Muscle of leg (tissue), 11 donors: ENCODE data around the gene DCLK3. TPM values are rescaled to one million over a fixed set of nuclear protein-coding genes. Genes with fewer than 3 reads are reported as not detected.
A peak's percentile ranks its signal among the peaks of the same experiment; 100 is the strongest.

Experiments used
- DNase-seq: peaks from one replicate; pipeline ENCODE4 v3.0.0; 2013
- H3K27ac ChIP-seq: one replicate; pipeline ENCODE4 v1.5.1; 2013; ENCODE audit warnings: mild to moderate bottlenecking, low read length, control low read depth
- H3K27me3 ChIP-seq: one replicate; pipeline ENCODE4 v1.6.1; 2013; ENCODE audit warnings: low read length; ENCODE audit not compliant: control insufficient read depth, insufficient read depth
- H3K36me3 ChIP-seq: one replicate; pipeline ENCODE4 v1.6.1; 2013; ENCODE audit warnings: low read length; ENCODE audit not compliant: control insufficient read depth, insufficient read depth
- H3K4me1 ChIP-seq: one replicate; pipeline ENCODE4 v1.6.1; 2013; ENCODE audit warnings: low read length; ENCODE audit not compliant: control insufficient read depth, insufficient read depth
- H3K4me3 ChIP-seq: one replicate; pipeline ENCODE4 v1.5.1; 2013; ENCODE audit warnings: low read length, control low read depth
- H3K9me3 ChIP-seq: replicated peaks from 2 replicates; pipeline ENCODE4 v1.6.1; 2013; ENCODE audit warnings: low read depth, low read length; ENCODE audit not compliant: control insufficient read depth
- WGBS: methylation state at CpG from one replicate; pipeline ENCODE4 v1.1.5; 2013; ENCODE audit warnings: missing lambda C conversion rate; ENCODE audit not compliant: insufficient coverage; 5-methylcytosine and 5-hydroxymethylcytosine counted together
- polyA plus RNA-seq, 8 donors: library from polyadenylated mRNA; unstranded; fragments of 120-200 nt; gene quantifications; one replicate each; pipeline versions ENCODE4 v1.2.1 to v1.2.3, GENCODE V29; 2013; ENCODE audit warnings: inconsistent platforms in 1 of 8, low replicate concordance in 1 of 8; ENCODE audit not compliant: insufficient read length in 8 of 8, insufficient read depth in 1 of 8
- total RNA-seq: library from RNA; stranded (reverse); fragments of 120-200 nt; gene quantifications from one replicate; pipeline ENCODE4 v1.2.4, GENCODE V29; 2013

Gene DCLK3
- total and polyA plus RNA-seq, 9 donors, result 1.4 to 2.8 (median 2.5) TPM

GRCh38 chr3:36795622-36796021 is 31.3 kb upstream of the DCLK3 start:
- Histone ChIP-seq H3K36me3 (no peaks in the 10 kb centered on the region), H3K27ac (peak overlapping the region; percentile 22), H3K9me3 (no peaks in the 10 kb centered on the region), H3K4me3 (no peak overlapping the region), H3K27me3 (no peaks in the 10 kb centered on the region), H3K4me1 (no peaks in the 10 kb centered on the region)
- no peak for DNase-seq
- 67% methylated on average over 1 of the region's 1 CpG for WGBS

DNA sequence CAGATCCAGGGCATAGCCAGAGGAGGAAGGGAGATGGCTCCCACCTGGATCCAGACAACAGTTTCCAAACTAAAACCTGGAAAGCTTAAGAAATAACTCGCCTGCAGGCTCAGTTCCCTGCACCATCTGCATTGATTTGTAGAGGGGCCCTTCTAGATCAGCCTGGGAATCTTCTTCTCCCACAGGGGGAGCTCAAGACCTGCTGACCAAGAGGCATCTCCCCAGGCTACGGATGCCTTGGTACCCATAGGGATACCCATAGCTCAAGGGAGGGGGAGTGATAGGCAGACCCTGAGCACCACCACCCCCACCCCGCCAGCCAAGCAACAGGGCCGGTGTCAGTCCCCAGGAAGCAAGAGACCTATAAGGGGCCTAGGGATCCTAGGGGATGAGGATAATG is 28.0 kb upstream of the DCLK3 start:
- no peak for DNase-seq
- Histone ChIP-seq H3K36me3 (no peaks in the 10 kb centered on the region), H3K9me3 (no peaks in the 10 kb centered on the region), H3K27ac (no peak overlapping the region), H3K27me3 (no peaks in the 10 kb centered on the region), H3K4me3 (no peak overlapping the region), H3K4me1 (no peaks in the 10 kb centered on the region)
- no CpG with 5 or more reads among the region's 4 CpGs for WGBS

- no peak for DNase-seq
- 85% methylated on average over 3 of the region's 6 CpGs for WGBS
Measured at GRCh38 chr3:36790765-36791164, 26.4 kb upstream of the DCLK3 start.

GRCh38 chr3:36786921-36787890 is 22.9 kb upstream of the DCLK3 start:
- Histone ChIP-seq H3K36me3 (no peaks in the 10 kb centered on the region), H3K27me3 (no peaks in the 10 kb centered on the region), H3K27ac (no peak overlapping the region), H3K4me3 (no peak overlapping the region), H3K4me1 (peaks cover 8% of the 10 kb centered on the region), H3K9me3 (no peaks in the 10 kb centered on the region)
- peak; percentile 39 for DNase-seq
- 86% methylated on average over 3 of the region's 3 CpGs for WGBS

More at GRCh38 chr3:36790765-36791164, 26.4 kb upstream of the DCLK3 start:
- Histone ChIP-seq H3K4me1 (no peaks in the 10 kb centered on the region), H3K36me3 (no peaks in the 10 kb centered on the region), H3K9me3 (no peaks in the 10 kb centered on the region), H3K27me3 (no peaks in the 10 kb centered on the region), H3K27ac (no peak overlapping the region), H3K4me3 (no peak overlapping the region)

DNA sequence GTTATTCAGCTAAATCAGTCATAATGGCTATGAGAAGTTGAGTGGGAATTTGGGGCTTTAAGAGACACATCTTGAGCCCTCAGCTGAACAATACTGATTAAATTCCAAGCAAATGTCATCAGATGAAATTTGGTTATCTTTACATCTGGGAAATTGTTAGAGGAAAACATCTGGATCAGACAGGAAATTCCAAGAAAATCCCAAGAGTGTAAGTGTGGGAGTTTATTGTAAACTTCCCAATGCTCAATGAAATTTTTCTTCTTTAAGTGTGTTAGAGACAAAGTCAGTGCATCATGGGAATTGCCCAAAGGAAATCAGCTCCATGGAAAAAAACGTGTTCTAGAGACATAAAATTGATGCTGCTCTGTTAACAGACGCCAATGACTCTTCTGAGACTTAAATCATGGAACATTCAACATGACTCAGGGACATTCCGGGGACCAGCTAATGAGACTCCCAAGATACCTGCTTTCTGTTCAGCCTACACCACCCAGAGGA is 19.8 kb upstream of the DCLK3 start:
- Histone ChIP-seq H3K27ac (peak overlapping the region; percentile 36), H3K4me3 (no peak overlapping the region), H3K9me3 (no peaks in the 10 kb centered on the region), H3K36me3 (no peaks in the 10 kb centered on the region), H3K27me3 (no peaks in the 10 kb centered on the region), H3K4me1 (peaks cover 8% of the 10 kb centered on the region)
- WGBS, result 0% methylated on average over 1 of the region's 3 CpGs
- DNase-seq, result peak; percentile 94

- 100% methylated on average over 1 of the region's 2 CpGs for WGBS
- no peaks in the 10 kb centered on the region for H3K27me3 ChIP-seq
- H3K4me3 ChIP-seq, result no peak overlapping the region
- H3K9me3 ChIP-seq, result no peaks in the 10 kb centered on the region
- H3K4me1 ChIP-seq, result no peaks in the 10 kb centered on the region
- no peaks in the 10 kb centered on the region for H3K36me3 ChIP-seq
- no peak overlapping the region for H3K27ac ChIP-seq
- no peak for DNase-seq
Measured at GRCh38 chr3:36777424-36778218, 13.3 kb upstream of the DCLK3 start.

GRCh38 chr3:36776436-36776835 is 12.1 kb upstream of the DCLK3 start:
- Histone ChIP-seq H3K36me3 (no peaks in the 10 kb centered on the region), H3K27me3 (no peaks in the 10 kb centered on the region), H3K27ac (no peak overlapping the region), H3K9me3 (no peaks in the 10 kb centered on the region), H3K4me3 (no peak overlapping the region), H3K4me1 (no peaks in the 10 kb centered on the region)
- peak; percentile 63 for DNase-seq
- no CpG with 5 or more reads among the region's 2 CpGs for WGBS

DNA sequence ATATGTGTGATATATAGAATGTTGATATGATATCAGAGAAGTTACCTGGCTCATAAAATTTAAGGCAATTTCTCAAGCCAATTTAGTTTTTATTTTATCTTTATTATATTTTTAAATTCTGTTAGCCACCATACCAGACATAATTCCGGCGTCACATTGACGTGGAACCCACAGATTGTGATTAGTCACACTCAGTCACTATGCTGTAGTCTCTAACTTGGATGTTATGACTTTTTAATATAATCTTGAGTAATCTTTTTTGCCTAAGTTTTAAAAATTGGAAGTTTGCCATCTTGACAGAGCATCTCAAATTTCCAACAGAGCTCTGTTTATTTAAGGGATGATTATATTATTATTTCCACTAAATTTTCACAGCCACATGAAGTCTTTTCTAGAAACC is 9.7 kb upstream of the DCLK3 start:
- Histone ChIP-seq H3K27me3 (no peaks in the 10 kb centered on the region), H3K36me3 (no peaks in the 10 kb centered on the region), H3K4me1 (no peaks in the 10 kb centered on the region), H3K27ac (no peak overlapping the region), H3K4me3 (no peak overlapping the region), H3K9me3 (no peaks in the 10 kb centered on the region)
- DNase-seq, result peak; percentile 46
- WGBS, result no CpG with 5 or more reads among the region's 3 CpGs

DNA sequence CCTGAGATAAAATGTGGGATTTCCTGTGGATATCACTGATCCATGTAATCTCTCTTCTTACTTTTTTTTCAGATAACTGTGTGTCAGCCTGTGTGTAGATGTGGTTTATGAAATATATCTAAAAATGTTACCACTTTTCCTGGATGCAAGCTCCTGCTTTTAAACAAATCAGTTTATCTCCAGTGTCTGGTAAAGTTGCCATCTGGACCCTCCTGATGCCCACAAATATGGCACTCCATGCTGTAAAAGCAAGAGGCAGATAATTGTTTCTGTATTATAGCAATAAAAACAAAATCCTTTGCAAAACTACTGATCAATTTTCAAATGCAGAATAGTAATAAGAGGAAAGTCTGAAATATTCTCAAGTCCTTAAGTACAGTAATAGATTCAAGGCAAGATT is 7.6 kb upstream of the DCLK3 start:
- Histone ChIP-seq H3K9me3 (no peaks in the 10 kb centered on the region), H3K36me3 (no peaks in the 10 kb centered on the region), H3K27ac (no peak overlapping the region), H3K4me1 (no peaks in the 10 kb centered on the region), H3K27me3 (no peaks in the 10 kb centered on the region), H3K4me3 (no peak overlapping the region)
- DNase-seq, result no peak

GRCh38 chr3:36769926-36770325 is 5.6 kb upstream of the DCLK3 start:
- H3K36me3 ChIP-seq, result no peaks in the 10 kb centered on the region
- no peaks in the 10 kb centered on the region for H3K4me1 ChIP-seq
- no CpG with 5 or more reads among the region's 1 CpG for WGBS
- no peak overlapping the region for H3K27ac ChIP-seq
- no peak overlapping the region for H3K4me3 ChIP-seq
- peaks cover 6% of the 10 kb centered on the region for H3K27me3 ChIP-seq
- no peaks in the 10 kb centered on the region for H3K9me3 ChIP-seq
- no peak for DNase-seq
